Measurements from ENCODE around the gene KRTAP10-2. TPM values are rescaled to one million over a fixed set of nuclear protein-coding genes. Genes with fewer than 3 reads are reported as not detected.

KRTAP10-2 gene
- total and polyA plus RNA-seq, 2 of the 4 experiments (the other 2 are of a cell fraction), result not detected

GRCh38 chr21:44532712-44533111 is 18.6 kb downstream of the KRTAP10-2 start:
- no peak overlapping the region for H3K4ac ChIP-seq (ENCODE audit: low read depth, low read length)
- H3K27ac ChIP-seq (ENCODE audit: insufficient read depth, low read length), result no peak overlapping the region
- DNase-seq, result no peak
- H3K18ac ChIP-seq (ENCODE audit: low read depth, low read length), result no peak overlapping the region
- no peak overlapping the region for H3K4me2 ChIP-seq (ENCODE audit: low read depth, low read length)
- ChIA-PET CTCF (no interaction called here), POLR2A (ENCODE audit: unreplicated experiment) (no interaction called here)
- H3K9me1 ChIP-seq (ENCODE audit: insufficient read depth, low read length), result no peaks in the 10 kb centered on the region
- H3K79me1 ChIP-seq (ENCODE audit: low read depth in 1 of 2, low read length in 2 of 2), result no peaks in the 10 kb centered on the region
- H4K5ac ChIP-seq (ENCODE audit: low read depth, low read length), result no peak overlapping the region
- no peak overlapping the region for H3K4me3 ChIP-seq (ENCODE audit: insufficient read depth, low read depth, low read length)
- H2BK15ac ChIP-seq (ENCODE audit: low read depth, low read length), result no peak overlapping the region
- no peak overlapping the region for H4K8ac ChIP-seq (ENCODE audit: low read depth in 2 of 2, low read length in 2 of 2)
- no peak overlapping the region for H2AK5ac ChIP-seq (ENCODE audit: low read depth, low read length)
- no peak overlapping the region for H2BK20ac ChIP-seq (ENCODE audit: low read depth, low read length)
- H3K4me1 ChIP-seq (ENCODE audit: control insufficient read depth, insufficient read depth, low read length), result no peaks in the 10 kb centered on the region
- H4K91ac ChIP-seq (ENCODE audit: insufficient read depth, low read depth, low read length), result no peak overlapping the region
- H3K36me3 ChIP-seq (ENCODE audit: control insufficient read depth, insufficient read depth, low read length), result no peaks in the 10 kb centered on the region
- H3K14ac ChIP-seq (replicated peaks; ENCODE audit: low read depth, low read length), result no peak overlapping the region
- no peak overlapping the region for H2AFZ ChIP-seq (replicated peaks; ENCODE audit: low read length, poor library complexity)
- dilution Hi-C loops (cut with HindIII; ENCODE audit: low sequenced_read_pairs, unreplicated experiment) (no loop called here), intact Hi-C loops (cut with micrococcal nuclease) (no loop called here), in situ Hi-C loops (cut with MboI; ENCODE audit: low sequenced_read_pairs) (no loop called here)
- peaks cover 17% of the 10 kb centered on the region; the same call in 1 of the 2 replicates for H3K9me3 ChIP-seq (ENCODE audit: control insufficient read depth, insufficient read depth, low read length)
- 64% methylated on average over 6 of the region's 16 CpGs; no CpG with 5 or more reads in 1 of the 2 experiments for WGBS, 2 experiments (ENCODE audit: extremely low coverage in 2 of 2, insufficient read length in 1 of 2)
- TF ChIP-seq FOS (IDR thresholded peaks at IDR 0.05; ENCODE audit: low read depth, low read length) (no peak), RAD21 (IDR thresholded peaks at IDR 0.05; ENCODE audit: low read length) (no peak), CHD1 (IDR thresholded peaks at IDR 0.05; ENCODE audit: low read depth, low read length) (no peak), RFX5 (IDR thresholded peaks at IDR 0.05; ENCODE audit: low read depth, low read length) (no peak), RCOR1 (IDR thresholded peaks at IDR 0.05; ENCODE audit: insufficient replicate concordance, low read length) (no peak), USF2 (IDR thresholded peaks at IDR 0.05; ENCODE audit: low read depth, low read length) (no peak), CTCF (conservative IDR thresholded peaks at IDR 0.05; ENCODE audit: low read depth, low read length) (no peak), MXI1 (IDR thresholded peaks at IDR 0.05; ENCODE audit: borderline replicate concordance, low read depth, low read length) (no peak), MAZ (IDR thresholded peaks at IDR 0.05; ENCODE audit: borderline replicate concordance, low read depth, low read length) (no peak), SMC3 (IDR thresholded peaks at IDR 0.05; ENCODE audit: low read depth, low read length) (no peak), NFE2L2 (IDR thresholded peaks at IDR 0.05; ENCODE audit: low read depth, low read length) (no peak), MAFK (IDR thresholded peaks at IDR 0.05; ENCODE audit: low read depth, low read length) (no peak), BHLHE40 (IDR thresholded peaks at IDR 0.05; ENCODE audit: low read depth, low read length) (no peak), CEBPB (IDR thresholded peaks at IDR 0.05; ENCODE audit: low read depth, low read length) (no peak), ELK1 (IDR thresholded peaks at IDR 0.05; ENCODE audit: borderline replicate concordance, low read depth, low read length) (no peak), POLR2A (IDR thresholded peaks at IDR 0.05; ENCODE audit: low read depth, low read length) (no peak)
- H3K23ac ChIP-seq (ENCODE audit: low read depth, low read length), result no peak overlapping the region
- no peak overlapping the region for H2BK120ac ChIP-seq (ENCODE audit: low read depth, low read length)
- no peak for ATAC-seq (ENCODE audit: low read depth)
- H4K20me1 ChIP-seq (ENCODE audit: insufficient read depth, low read length), result no peaks in the 10 kb centered on the region
- no peak overlapping the region for H3K56ac ChIP-seq (ENCODE audit: extremely low read depth, insufficient read depth, low read length)
- no peak overlapping the region for H2BK5ac ChIP-seq (ENCODE audit: low read depth, low read length, poor library complexity, severe bottlenecking)
- no peak overlapping the region for H3K9ac ChIP-seq (ENCODE audit: low read depth, low read length)
- H2AK9ac ChIP-seq (replicated peaks; ENCODE audit: low read depth, low read length, poor library complexity), result no peak overlapping the region
- 0 out of 2 replicates have a peak, but pooled peaks cover 2% of the 10 kb centered on the region for H3K27me3 ChIP-seq (ENCODE audit: control insufficient read depth, insufficient read depth, low read length)
- no TSS peak for BruUV-seq (replicated peaks)

Data from IMR-90 (cell line).